ENCODE data around the gene EPO.
"Not testable (repeated sequence)": the region's sequence is repeated elsewhere in the genome, so short reads cannot be mapped to it uniquely, and the experiment has no call there.

EPO gene

DNA sequence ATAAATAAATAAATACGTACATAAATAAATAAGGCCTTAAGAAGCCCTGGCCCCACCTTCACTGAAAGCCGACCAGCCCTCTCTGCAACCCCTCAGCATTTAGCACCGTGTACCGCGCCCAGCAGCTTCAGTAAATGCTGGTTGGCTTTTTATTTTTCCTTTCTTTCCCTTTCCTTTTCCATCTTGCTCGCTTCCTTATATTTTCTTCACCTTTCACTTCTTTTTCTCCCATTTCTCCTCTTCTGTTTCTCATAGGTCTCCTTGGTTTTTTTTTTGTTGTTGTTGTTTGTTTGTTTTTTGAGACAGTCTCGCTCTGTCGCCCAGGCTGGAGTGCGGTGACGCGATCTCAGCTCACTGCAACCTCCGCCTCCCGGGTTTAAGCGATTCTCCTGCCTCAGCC lies 24.3 kb downstream of the EPO start:
- DNase-seq = no peak

DNA sequence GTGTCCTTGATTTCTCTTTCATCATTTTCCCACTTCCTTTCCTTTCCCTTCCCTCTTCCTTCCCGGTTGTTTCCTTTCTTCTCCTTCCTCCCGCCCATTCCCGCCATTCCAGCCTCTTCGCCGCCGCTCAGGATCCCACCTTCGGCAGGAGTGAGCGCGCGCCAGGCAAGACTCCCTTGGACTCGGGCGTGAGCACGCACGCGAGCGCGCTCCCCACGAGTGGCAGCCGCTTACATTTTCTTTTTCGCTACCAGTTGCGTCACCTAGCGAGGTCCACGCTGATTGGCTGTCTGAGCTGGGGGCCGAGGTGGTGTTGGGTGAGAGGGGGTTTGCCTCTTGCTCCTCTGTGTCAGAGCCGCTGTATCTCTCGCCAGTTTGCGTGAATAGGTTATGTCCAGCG lies 24.9 kb downstream of the EPO start:
- peak; percentile 21 for DNase-seq

- DNase-seq = no peak
These were observed 32.7 kb downstream of the EPO start for GRCh38 chr7:100752994-100753393.

DNA sequence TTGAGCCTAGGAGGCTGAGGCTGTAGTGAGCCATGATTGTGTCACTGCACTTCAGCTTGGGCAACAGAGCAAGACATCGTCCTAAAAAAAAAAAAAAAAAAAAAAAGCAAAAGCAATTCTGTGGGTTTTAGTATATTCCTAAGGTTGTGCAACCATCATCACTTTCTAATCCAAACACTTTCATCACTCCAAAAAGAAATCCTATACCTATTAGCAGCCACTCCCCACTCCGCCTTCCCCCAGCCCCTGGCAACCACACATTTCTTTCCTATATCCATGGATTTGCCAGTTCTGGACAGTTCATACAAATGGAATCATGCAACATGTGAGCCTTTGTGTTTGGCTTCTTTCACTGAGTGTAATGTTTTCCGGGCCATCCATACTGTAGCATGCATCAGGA lies 33.5 kb downstream of the EPO start:
- no peak for DNase-seq

- DNase-seq = no peak
These were observed 39.3 kb downstream of the EPO start for GRCh38 chr7:100759357-100760171.

DNA sequence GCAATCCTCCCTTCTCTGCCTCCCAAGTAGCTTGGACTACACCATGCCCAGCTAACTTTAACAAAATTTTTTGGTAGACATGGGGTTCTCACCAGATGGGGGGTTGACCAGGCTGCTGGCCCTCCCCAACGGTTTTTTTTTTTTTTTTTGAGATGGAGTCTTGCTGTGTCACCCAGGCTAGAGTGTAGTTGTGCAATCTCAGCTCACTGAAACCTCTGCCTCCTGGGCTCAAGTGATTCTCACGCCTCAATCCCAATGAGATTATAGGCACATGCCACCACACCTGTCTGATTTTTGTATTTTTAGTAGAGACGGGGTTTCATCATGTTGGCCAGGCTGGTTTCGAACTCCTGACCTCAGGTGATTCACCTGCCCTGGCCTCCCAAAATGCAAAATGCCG lies 42.6 kb downstream of the EPO start:
- not testable (repeated sequence) for DNase-seq

GRCh38 chr7:100763556-100764140 lies 43.4 kb downstream of the EPO start:
- no peak for DNase-seq

DNA sequence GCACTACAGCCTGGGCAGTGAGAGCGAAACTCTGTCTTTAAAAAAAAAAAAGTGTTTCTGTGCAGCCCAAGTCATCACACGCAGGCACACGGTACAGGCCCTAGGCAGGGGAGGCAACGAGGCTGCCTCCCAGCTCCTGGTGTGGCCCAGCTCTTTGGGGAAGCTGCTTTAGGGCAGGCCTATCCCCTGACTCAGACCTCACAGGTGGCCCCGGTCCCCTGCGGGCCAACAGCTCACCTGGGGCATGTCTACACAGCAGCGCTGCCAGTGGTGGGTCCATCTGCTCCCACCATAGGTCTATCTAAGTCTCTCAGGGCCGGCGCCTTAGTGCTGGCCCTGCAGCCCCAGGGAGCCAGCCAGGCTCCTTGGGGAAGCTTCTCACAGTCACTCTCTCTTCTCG lies 44.6 kb downstream of the EPO start:
- DNase-seq = no peak

DNA sequence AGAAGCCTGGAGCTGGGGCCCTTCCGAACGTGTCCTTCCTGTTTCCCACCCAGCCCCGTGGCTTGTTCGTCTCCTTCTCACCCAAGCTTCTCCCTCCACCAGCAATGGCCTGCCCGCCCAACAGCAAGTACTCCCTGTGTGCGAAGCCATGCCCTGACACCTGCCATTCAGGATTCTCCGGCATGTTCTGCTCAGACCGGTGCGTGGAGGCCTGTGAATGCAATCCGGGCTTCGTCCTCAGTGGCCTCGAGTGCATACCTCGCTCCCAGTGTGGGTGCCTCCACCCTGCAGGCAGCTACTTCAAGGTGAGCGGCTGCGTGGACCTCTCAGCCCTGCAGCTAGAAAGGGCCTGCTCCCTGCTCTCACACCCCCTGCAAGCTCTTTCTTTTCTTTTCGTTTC lies 45.0 kb downstream of the EPO start:
- no peak for DNase-seq

DNA sequence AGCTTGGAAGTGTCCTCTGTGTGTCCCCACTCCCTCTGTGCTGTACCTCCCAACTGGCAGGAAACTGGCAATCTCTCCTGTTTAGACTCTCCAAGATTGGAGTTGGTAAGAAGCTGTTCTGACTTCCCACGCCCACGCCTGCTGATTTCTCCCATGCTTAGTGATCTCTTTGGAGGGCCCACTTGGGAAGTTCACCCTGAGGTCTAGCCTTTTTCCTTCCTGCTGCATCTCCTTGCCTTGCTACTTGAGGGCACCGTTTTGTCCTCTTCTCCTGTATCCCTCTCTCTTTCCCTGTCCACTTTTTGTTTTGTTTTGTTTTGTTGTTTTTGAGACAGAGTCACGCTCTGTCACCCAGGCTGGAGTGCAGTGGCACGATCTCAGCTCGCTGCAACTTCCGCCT lies 48.5 kb downstream of the EPO start:
- no peak for DNase-seq

All from activated CD4-positive, alpha-beta T cell treated with anti-CD3 and anti-CD28 coated beads, Interleukin-10, Interleukin-2, amounts not matched to agents 100 ng/mL and 50 ng/mL, durations not matched to agents 16 hours and 8 hours (primary cell).